GM12892 (cell line): ENCODE data around the gene WDR35.

Experiments used
- POLR2A ChIP-seq: IDR thresholded peaks from 2 replicates; pipeline ENCODE4 v1.6.1; 2011; ENCODE audit warnings: low read depth, low read length, control low read depth
- POLR2AphosphoS5 ChIP-seq: IDR thresholded peaks from 2 replicates; pipeline ENCODE4 v1.6.1; 2011; ENCODE audit warnings: low read depth, low read length, control low read depth

DNA sequence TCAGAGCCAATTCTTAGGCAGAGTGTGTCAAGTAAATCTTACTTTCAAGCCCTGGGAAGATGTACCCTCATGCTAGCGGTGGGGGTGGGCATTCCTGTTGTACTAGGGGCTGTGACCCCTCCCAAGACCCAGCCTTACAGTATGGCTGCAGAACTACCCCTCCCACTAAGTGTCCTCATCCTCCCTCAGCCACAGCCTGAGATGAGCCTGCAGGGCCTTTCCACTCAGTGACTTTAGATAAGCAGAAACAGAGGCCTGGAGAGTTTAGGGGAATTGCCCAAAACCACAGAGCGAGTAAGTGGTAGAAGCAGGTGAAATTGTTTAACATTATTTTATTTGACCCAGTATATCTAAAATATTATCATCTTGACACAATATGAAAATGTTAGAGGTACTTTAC is 124.8 kb downstream of the WDR35 start:
- no peak for TF ChIP-seq POLR2A
- TF ChIP-seq POLR2AphosphoS5 = no peak
